HL-60/S4 treated with retinoic acid at 250 ng/mL for 4 days and 3 days (cell line): ENCODE measurements around the gene CEP250.

Experiments used
- in situ Hi-C: fragments of 300-500 bp; cut with MboI; formaldehyde crosslinking; loops from 2 replicates; pipeline ENCODE4 v1.7.0; 2022; ENCODE audit warnings: low sequenced_read_pairs

The CEP250 gene, protein sequence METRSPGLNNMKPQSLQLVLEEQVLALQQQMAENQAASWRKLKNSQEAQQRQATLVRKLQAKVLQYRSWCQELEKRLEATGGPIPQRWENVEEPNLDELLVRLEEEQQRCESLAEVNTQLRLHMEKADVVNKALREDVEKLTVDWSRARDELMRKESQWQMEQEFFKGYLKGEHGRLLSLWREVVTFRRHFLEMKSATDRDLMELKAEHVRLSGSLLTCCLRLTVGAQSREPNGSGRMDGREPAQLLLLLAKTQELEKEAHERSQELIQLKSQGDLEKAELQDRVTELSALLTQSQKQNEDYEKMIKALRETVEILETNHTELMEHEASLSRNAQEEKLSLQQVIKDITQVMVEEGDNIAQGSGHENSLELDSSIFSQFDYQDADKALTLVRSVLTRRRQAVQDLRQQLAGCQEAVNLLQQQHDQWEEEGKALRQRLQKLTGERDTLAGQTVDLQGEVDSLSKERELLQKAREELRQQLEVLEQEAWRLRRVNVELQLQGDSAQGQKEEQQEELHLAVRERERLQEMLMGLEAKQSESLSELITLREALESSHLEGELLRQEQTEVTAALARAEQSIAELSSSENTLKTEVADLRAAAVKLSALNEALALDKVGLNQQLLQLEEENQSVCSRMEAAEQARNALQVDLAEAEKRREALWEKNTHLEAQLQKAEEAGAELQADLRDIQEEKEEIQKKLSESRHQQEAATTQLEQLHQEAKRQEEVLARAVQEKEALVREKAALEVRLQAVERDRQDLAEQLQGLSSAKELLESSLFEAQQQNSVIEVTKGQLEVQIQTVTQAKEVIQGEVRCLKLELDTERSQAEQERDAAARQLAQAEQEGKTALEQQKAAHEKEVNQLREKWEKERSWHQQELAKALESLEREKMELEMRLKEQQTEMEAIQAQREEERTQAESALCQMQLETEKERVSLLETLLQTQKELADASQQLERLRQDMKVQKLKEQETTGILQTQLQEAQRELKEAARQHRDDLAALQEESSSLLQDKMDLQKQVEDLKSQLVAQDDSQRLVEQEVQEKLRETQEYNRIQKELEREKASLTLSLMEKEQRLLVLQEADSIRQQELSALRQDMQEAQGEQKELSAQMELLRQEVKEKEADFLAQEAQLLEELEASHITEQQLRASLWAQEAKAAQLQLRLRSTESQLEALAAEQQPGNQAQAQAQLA (N-terminal part only)

DNA sequence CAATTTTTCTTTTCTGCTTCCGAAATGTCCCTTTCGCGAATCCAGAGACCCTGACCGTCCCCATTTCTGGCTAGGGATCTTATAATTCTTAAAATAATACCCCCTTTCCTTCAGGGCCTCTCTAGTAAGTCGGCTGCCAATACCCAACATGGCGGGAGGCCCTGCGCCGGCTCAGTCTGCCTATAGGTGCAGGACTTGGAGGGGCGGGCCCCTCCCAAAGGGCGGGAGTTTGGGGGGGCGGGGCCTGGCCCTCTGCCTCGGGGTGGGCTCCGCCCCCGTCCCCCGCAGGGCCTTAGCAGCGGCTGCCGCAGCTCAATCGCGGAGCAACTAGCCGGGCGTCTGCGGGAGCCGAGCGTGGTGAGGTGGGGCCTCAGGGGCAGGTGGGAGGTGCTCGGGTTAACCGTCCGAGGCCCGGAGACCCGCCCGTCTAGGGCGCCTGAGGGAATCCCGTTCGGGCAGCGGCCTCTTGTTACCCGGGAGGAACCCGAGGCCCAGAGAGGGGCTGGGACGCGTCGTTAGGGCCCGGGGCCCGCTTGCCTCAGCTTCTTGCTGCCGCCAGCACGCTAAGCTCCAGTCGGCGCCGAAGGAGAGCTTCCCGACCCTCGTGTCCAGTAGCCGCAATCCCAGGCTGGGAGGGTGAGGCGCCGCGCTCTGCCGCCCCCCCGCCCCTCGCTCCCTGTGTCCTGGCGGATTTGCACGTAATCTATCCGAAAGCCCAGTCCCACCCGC is at the start of gene CEP250:
TSS of gene CEP250 (plus strand) at position 718 of the 729 bp plus-strand sequence. CDS start 6,770 bp downstream, outside the sequence.
- in situ Hi-C loops: no loop called here

DNA sequence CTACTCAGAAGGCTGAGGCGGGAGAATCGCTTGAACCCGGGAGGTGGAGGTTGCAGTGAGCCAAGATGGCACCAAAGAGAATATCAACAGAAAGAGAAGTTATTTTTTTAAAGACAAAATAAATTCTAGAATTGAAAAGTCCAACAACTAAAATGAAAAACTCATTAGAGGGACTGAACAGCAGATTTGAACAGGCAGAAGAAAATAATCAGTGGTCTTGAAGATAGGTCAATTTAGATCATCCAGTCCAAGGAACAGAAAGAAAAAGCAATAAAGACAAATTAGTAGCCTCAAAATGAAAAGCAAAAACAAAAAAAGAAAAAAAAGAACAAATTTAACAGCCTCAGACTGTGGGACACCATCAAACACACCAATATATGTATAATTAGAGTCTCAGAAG is 49.6 kb upstream of the CEP250 start:
- in situ Hi-C loops: no loop called here

DNA sequence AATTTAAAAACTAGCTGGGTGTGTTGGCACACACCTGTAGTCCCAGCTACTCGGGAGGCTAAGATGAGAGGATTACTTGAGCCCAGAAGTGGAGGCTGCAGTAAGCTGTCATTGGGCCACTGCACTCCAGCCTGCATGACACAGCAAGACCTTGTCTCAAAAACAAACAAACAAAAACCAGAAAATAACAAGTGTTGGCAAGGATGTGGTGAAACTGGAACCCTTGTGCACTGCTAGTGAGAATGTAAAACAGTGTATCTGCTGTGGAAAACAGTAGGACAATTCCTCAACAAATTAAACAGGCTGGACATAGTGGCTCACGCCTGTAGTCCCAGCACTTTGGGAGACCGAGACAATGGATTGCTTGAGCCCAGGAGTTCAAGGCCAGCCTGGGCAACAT is 47.1 kb upstream of the CEP250 start:
- in situ Hi-C loops: no loop called here

DNA sequence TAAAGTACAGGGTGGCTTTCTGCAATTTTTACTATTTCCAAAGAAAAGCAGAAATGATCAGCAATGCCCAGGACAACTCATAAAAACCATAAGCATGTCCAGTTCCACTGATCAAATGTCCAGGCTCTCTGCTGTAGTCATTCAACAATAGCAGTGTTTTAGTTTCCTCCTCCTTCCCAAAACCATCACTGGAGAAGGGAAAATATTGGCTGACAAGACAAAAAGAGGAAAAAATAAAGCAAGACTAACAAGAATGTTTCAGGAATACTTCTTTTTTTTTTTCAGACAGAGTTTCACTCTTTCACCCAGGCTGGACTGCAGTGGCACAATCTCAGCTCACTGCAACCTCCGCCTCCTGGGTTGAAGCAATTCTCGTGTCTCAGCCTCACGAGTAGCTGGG is 45.9 kb upstream of the CEP250 start:
- in situ Hi-C loops: no loop called here

DNA sequence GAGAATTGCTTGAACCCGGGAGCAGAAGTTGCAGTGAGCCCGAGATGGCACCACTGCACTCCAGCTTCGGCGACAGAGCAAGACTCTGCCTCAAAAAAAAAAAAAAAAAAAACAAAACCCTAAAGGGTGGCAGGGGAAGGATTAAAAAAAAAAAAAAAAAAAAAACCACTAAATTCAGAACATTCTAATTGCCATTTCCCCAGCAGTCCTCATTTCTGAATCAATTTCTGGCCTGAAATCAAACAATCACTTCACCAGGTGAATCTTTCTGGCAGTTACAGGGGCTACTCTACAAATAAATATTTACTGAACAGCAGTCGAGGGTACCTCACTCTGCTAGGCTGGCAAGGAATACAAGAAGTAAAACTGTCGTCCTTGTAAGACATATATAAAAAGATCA is 44.8 kb upstream of the CEP250 start:
- in situ Hi-C loops: no loop called here

DNA sequence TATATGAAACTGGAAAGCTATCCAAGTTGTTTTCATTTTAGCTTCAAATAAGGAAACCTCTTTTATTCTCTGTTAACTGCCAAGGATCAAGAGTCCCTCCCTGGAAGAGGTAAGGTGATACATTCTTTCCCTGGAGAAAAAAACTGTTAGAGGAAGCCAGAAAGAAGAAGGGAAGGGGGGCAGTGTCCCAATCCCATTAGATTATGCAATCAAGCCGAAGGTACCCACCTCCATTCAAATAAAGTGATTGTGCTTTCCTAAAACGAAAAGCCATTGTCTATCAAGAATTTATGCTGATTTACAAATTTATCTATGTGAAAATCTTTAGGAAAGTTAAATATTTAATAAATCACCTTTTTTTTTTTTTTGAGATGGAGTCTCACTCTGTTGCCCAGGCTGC is 34.1 kb upstream of the CEP250 start:
- in situ Hi-C loops: no loop called here

DNA sequence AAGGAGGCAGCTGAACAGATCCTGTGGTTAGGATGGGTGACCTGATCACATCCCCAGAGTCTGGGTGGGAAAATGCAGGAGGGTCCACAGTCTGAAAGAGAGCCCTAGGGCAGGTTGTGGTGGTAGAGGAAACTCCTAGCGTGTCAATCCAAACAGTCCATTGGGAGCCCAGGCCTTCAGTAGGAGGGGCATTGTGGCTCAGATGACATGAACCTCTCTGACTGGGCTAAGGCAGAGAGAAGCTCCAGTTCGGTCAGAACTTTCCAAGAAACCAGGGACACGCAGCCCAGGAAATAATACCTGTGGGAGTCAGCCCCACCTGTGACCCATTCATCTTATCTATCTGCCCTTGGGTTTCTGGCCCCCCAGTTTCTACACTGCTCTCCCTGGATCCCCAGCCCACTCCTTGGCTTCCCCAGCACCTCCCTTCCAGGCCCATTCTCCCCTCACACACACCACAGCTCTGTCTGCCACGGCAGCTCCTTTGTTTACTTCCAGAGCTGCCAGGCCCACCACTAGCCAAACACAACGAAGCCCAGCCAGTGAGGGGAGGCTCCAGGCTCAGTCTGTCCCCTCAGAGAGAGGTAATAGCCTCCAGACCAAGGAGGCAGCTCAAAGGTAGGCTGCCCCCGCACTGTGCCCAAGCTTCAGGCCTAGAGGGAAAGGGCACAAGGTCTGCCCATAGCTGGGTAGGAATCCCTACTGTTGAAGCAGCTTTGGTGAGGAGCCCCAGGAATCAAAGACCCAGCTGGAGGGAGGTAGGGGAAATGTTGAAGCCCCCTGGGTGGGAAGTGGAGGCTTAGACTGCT is 23.6 kb upstream of the CEP250 start:
- in situ Hi-C loops: loop anchor here (25.0 kb wide), 1 partner anchor 595 kb away; the partner anchor contains the start of gene NCOA6

DNA sequence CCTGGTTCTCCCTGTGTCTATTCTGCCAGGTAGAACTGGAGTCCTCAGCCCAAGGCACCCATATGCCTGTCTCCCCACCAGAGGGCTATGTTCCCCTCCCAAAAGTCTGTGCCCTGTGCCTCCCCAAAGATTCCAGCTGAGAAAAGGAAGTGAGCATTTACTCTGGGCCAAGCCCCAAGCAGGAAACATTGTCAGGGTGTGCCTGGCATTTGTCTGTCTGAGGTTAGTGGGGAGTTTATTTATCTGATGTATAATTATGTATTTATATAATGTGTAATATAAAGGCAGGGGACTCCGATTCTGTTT is 23.0 kb upstream of the CEP250 start:
- in situ Hi-C loops: loop anchor here (25.0 kb wide), 1 partner anchor 595 kb away; the partner anchor contains the start of gene NCOA6

DNA sequence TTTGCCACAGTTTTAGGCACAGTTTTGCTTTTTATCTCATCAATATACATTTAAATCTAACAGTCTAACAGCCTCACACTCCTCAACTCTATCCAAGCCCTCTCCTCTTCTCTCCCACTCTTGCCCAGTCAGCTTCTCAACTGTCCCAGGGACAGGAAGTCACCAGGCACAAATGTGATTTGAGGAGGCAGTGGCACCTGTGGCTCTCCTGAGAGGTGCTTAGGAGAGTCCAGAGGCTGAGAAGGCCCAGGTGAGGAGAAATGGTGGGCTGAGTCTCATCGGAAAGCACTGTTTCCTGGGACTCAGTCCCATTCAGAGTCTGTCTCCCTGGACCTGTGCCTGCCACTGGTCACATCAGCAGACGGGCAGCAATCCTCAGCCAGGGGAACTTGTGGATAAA is 22.1 kb upstream of the CEP250 start:
- in situ Hi-C loops: loop anchor here (25.0 kb wide), 1 partner anchor 596 kb away; the partner anchor contains the start of gene NCOA6

DNA sequence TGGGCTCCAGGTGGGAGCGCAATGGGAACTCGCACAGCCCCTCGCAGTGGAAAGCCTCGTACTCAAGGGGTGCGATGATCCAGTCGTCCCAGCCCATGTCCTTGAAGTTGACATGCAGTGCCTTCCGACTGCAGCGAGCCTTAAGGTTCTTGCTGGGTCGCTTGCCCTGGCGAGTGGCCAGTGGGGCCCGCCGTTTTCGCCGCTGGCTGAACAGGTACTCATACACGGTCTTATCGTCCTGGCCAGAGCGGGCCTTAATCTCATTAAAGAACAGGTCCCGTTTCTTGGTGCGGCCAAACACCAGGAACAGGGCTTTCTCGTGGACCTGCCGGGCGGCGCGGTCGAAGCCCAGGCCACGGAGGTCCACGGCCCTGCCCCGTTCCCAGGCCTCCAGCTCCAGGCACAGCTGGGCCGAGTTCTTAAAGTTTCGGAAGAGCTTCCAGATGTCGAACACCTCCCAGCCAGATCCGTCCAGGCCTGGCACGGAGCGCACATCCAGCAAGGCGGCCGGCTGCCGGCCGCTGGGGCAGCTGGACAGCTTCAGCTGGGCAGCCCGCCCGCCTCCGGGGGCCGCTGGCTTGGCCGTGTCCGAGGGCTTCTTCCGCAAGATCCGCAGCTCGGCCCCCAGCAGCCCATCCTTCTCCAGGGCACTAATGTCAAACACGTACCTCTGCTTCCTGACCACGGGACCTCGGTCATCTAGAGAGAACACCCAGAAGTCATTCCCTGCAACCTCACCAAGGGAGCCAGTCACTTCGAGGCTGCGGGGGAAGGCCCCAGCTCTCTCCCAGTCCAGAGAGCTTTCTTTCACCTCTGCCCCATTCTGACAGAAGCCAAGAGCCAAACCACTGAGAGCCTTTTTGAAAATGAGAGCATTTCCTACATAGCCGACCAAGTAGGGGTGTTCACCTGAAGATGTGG is 21.1 kb upstream of the CEP250 start:
- in situ Hi-C loops: loop anchor here (25.0 kb wide), 1 partner anchor 597 kb away; the partner anchor contains the start of gene NCOA6

DNA sequence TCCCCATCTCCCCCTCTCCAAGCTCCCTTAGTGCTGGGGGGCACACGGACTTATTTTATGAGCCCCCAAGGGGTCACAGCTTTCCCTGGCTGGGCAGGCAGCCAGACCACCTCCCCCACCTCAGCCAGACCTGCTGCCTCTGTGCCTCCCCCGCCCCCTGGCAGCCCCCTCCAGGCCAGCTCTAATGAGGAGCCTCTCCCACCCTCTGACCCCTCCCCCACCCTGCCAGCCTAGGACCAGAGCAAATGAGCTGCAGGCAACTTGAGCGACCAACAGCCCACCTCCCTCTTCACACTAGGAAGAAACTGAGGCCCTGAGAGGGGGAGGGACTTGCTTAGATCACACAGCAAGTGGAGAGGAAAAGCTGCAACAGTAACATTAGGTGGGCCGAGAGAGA is 19.2 kb upstream of the CEP250 start:
- in situ Hi-C loops: loop anchor here (25.0 kb wide), 1 partner anchor 599 kb away; the partner anchor contains the start of gene NCOA6

DNA sequence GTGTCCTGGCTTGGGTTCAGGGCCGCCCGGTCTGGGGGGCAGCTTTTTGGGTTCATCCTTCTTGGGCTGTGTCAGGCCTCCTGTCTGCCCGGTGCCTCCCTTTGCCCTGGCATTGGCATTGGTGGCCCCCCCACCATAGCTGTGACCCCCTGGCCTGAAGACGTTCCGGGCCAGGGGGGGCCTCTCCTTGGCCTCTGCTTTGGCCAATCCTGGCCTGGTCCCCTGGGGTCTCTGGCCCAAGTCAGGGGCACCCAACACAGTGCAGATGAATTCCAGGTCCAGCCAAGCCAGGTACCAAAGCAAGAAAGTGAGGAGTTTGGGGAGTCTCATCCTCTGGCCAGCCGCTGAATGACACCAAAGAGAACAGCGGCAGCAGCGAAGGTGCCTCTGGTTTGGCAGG is 17.8 kb upstream of the CEP250 start:
- in situ Hi-C loops: loop anchor here (25.0 kb wide), 1 partner anchor 600 kb away; the partner anchor contains the start of gene NCOA6

DNA sequence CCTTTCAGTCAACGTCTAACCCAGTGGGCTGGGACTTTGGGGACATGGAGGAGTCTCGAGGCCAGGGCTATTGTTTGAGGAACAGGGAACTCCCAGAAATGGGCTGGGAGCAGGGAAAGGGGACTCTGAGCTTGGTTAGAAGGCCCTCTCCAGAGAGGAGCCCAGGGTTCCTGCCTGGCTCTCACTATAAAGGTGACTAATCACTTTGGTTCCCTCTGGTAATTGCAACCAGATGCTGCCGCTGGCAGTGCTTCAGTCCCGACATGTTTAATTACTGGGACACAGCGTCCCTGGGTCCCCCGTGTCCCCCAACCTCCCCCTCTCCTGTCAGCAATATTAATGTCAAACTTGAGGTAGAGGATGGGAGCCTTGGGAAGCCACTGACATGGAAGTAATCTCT is 12.4 kb upstream of the CEP250 start:
- in situ Hi-C loops: loop anchor here (10.0 to 25.0 kb wide), 2 partner anchors 138 to 606 kb away; partner anchors contain the start of gene NCOA6

DNA sequence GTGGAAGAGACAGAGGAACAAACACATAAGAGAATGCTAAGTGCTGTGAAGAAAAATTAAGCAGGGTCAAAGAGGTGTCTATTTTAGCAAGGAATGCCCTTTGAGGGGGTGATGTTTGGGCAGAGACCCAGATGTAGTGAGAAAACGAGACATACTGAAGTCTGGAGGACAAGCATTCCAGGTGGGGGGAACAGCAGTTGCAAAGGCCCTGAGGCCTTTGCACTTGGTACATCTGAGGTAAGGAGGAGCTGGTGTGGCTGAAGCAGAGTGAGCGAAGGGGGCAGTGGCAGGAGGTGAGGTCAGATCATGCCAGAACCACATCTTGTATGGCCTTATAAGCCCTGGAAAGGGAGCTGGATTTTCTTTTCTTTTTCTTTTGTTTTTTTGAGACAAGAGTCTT is 11.2 kb upstream of the CEP250 start:
- in situ Hi-C loops: loop anchor here (10.0 to 25.0 kb wide), 2 partner anchors 139 to 607 kb away; partner anchors contain the start of gene NCOA6

DNA sequence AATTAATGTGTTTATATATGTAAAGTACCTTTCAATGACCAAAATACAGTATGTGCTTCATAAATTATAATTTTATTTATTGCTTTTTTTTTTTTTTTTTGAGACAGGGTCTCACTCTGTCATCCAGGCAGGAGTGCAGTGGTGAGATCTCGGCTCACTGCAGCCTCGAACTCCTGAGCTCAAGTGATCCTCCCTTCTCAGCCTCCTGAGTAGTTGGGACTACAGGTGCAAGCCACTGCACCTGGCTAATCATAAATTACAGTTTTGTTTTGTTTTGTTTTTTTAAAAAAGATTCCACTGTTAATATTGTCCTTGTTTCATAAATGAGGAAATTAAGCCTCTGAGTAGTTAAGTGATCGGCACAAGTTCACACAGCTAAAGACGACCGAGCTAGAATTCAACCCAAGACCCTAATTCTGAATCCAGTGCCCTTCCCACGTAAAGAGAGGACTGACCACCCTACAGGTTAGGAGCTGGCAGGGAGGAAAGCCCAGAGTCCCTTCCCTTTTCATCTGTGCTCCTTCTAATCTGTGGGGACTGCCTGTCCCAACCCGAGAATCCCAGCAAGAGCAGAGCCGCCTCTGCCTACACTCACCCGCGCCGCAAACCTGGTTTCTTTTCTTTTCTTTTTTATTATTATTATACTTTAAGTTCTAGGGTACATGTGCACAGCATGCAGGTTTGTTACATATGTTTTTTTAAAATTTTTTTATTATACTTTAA is 8.9 kb upstream of the CEP250 start:
- in situ Hi-C loops: loop anchor here (10.0 to 25.0 kb wide), 2 partner anchors 142 to 609 kb away; partner anchors contain the start of gene NCOA6

DNA sequence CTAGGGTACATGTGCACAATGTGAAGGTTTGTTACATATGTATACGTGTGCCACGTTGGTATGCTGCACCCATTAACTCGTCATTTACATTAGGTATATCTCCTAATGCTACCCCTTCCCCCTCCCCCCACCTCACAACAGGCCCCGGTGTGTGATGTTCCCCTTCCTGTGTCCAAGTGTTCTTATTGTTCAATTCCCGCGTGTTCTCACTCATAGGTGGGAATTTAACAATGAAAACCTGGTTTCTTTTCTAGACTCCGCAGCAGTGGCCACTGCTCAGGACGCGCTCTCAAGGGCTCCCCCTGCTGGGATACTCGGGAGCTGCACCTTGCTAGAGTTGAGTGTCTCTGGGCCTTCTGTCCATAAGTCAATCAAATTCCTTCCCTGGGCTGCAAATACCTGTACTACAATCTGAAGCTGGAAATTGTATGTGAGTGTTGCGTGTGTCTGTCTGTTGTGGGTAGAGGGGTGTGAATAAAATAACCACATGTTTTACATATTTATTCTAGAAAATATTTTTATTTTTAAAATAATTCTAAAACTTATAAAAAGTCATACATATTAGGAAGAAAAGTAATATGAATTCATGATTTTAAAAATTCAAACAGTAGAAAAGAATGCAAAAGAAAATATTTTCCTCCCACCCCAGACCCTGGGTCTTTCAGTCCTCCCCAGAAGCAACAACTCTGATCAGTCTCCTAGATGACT is 8.2 kb upstream of the CEP250 start:
- in situ Hi-C loops: loop anchor here (10.0 to 25.0 kb wide), 2 partner anchors 142 to 610 kb away; partner anchors contain the start of gene NCOA6
